ENCODE results near the gene DBR1.

GRCh38 chr3:138127636-138128365 lies 46.9 kb downstream of the DBR1 start:
- no peak for TF ChIP-seq EZH2 (IDR thresholded peaks at IDR 0.05; ENCODE audit: borderline replicate concordance, low read depth, low read length, poor library complexity, severe bottlenecking)
- TF ChIP-seq CTCF (conservative IDR thresholded peaks at IDR 0.05; ENCODE audit: low read depth, low read length) = no peak
